Measurements from ENCODE around the gene PARD3. TPM values are rescaled to one million over a fixed set of nuclear protein-coding genes. Genes with fewer than 3 reads are reported as not detected.

The PARD3 gene
- total RNA-seq, 2 experiments from 2014 or later: 0.53 to 0.71 TPM

- Histone ChIP-seq H3K4me1 (ENCODE audit: insufficient read depth, low read length) (no peaks in the 10 kb centered on the region), H3K27ac (ENCODE audit: low read depth in 1 of 2, low read length in 2 of 2) (no peak overlapping the region), H3K27me3 (ENCODE audit: control insufficient read depth in 1 of 2, insufficient read depth in 2 of 2, low read length in 2 of 2) (no peaks in the 10 kb centered on the region), H3K36me3 (ENCODE audit: insufficient read depth, low read length) (no peaks in the 10 kb centered on the region), H3K4me3 (ENCODE audit: low read length) (no peak overlapping the region), H3K9me3 (ENCODE audit: control insufficient read depth in 1 of 2, insufficient read depth in 1 of 2, low read length in 2 of 2) (no peaks in the 10 kb centered on the region)
- Mint-ChIP-seq H3K27ac (no peak overlapping the region), H3K36me3 (ENCODE audit: low read depth) (no peaks in the 10 kb centered on the region), H3K9me3 (no peaks in the 10 kb centered on the region), H3K4me1 (ENCODE audit: low read depth) (no peaks in the 10 kb centered on the region), H3K4me3 (no peak overlapping the region), H3K27me3 (no peaks in the 10 kb centered on the region)
- intact Hi-C loops (cut with DNase I, micrococcal nuclease): no loop called here
- TF ChIP-seq CTCF (IDR thresholded peaks at IDR 0.05): no peak
- CTCF ChIA-PET: no interaction called here
- DNase-seq (no peak), ATAC-seq (ENCODE audit: poor library complexity) (no peak)
- POLR2A ChIA-PET: no interaction called here
Observed at GRCh38 chr10:34535872-34536271, 279.2 kb downstream of the PARD3 start.

GRCh38 chr10:34530778-34531177, 284.3 kb downstream of the PARD3 start:
- H3K27ac Mint-ChIP-seq: no peak overlapping the region
- H3K27me3 Mint-ChIP-seq: no peaks in the 10 kb centered on the region
- Histone ChIP-seq H3K9me3 (ENCODE audit: control insufficient read depth in 1 of 2, insufficient read depth in 1 of 2, low read length in 2 of 2) (no peaks in the 10 kb centered on the region), H3K4me1 (ENCODE audit: insufficient read depth, low read length) (no peaks in the 10 kb centered on the region), H3K4me3 (ENCODE audit: low read length) (no peak overlapping the region), H3K27ac (ENCODE audit: low read depth in 1 of 2, low read length in 2 of 2) (no peak overlapping the region), H3K36me3 (ENCODE audit: insufficient read depth, low read length) (no peaks in the 10 kb centered on the region), H3K27me3 (ENCODE audit: control insufficient read depth in 1 of 2, insufficient read depth in 2 of 2, low read length in 2 of 2) (no peaks in the 10 kb centered on the region)
- H3K36me3 Mint-ChIP-seq (ENCODE audit: low read depth): no peaks in the 10 kb centered on the region
- ChIA-PET POLR2A (no interaction called here), CTCF (no interaction called here)
- H3K4me3 Mint-ChIP-seq: no peak overlapping the region
- intact Hi-C loops (cut with DNase I, micrococcal nuclease): no loop called here
- ATAC-seq (ENCODE audit: poor library complexity): no peak
- H3K4me1 Mint-ChIP-seq (ENCODE audit: low read depth): no peaks in the 10 kb centered on the region
- H3K9me3 Mint-ChIP-seq: no peaks in the 10 kb centered on the region
- no peak for TF ChIP-seq CTCF (IDR thresholded peaks at IDR 0.05)
- no peak for DNase-seq

- DNase-seq: no peak
- ATAC-seq (ENCODE audit: poor library complexity): no peak
- Mint-ChIP-seq H3K4me1 (ENCODE audit: low read depth) (no peaks in the 10 kb centered on the region), H3K27me3 (peaks cover 6% of the 10 kb centered on the region), H3K36me3 (ENCODE audit: low read depth) (no peaks in the 10 kb centered on the region), H3K9me3 (no peaks in the 10 kb centered on the region), H3K4me3 (no peak overlapping the region), H3K27ac (no peak overlapping the region)
- H3K36me3 ChIP-seq (ENCODE audit: insufficient read depth, low read length): no peaks in the 10 kb centered on the region
- H3K4me3 ChIP-seq (ENCODE audit: low read length): no peak overlapping the region
- ChIA-PET POLR2A (no interaction called here), CTCF (no interaction called here)
- no peaks in the 10 kb centered on the region for H3K27me3 ChIP-seq (ENCODE audit: control insufficient read depth in 1 of 2, insufficient read depth in 2 of 2, low read length in 2 of 2)
- intact Hi-C loops (cut with DNase I, micrococcal nuclease): no loop called here
- TF ChIP-seq CTCF (IDR thresholded peaks at IDR 0.05): no peak
- no peaks in the 10 kb centered on the region for H3K9me3 ChIP-seq (ENCODE audit: control insufficient read depth in 1 of 2, insufficient read depth in 1 of 2, low read length in 2 of 2)
- no peak overlapping the region for H3K27ac ChIP-seq (ENCODE audit: low read depth in 1 of 2, low read length in 2 of 2)
- H3K4me1 ChIP-seq (ENCODE audit: insufficient read depth, low read length): no peaks in the 10 kb centered on the region
Observed at GRCh38 chr10:34528320-34528719, 286.8 kb downstream of the PARD3 start.
